Epithelial cell of esophagus (primary cell): ENCODE measurements around the gene HECA.
A peak's percentile ranks its signal among the peaks of the same experiment; 100 is the strongest.

ENCODE experiments used
- DNase-seq: peaks from one replicate; pipeline ENCODE4 v3.0.0; 2010; ENCODE audit warnings: low read depth
- H3K4me3 ChIP-seq: 2 replicates; pipeline ENCODE4 v1.5.1; 2011; ENCODE audit warnings: mild to moderate bottlenecking, low read length, control low read depth
- CTCF ChIP-seq: IDR thresholded peaks from 2 replicates; pipeline ENCODE4 v1.5.1; 2011; ENCODE audit warnings: low read depth, mild to moderate bottlenecking, low read length, control low read depth, inconsistent platforms; ENCODE audit not compliant: insufficient read depth; ENCODE audit errors: missing control alignments

Gene HECA

GRCh38 chr6:139184047-139184446, 49.2 kb downstream of the HECA start:
- H3K4me3 ChIP-seq = no peak overlapping the region
- no peak for DNase-seq
- TF ChIP-seq CTCF = no peak

- TF ChIP-seq CTCF = no peak
- no peak for DNase-seq
- H3K4me3 ChIP-seq = no peak overlapping the region
Observed at GRCh38 chr6:139184459-139184858, 49.6 kb downstream of the HECA start.

- peak; percentile 41 for DNase-seq
- TF ChIP-seq CTCF = no peak
Observed at GRCh38 chr6:139186242-139186641, 51.4 kb downstream of the HECA start.

GRCh38 chr6:139186692-139187091, 51.8 kb downstream of the HECA start:
- no peak for TF ChIP-seq CTCF
- H3K4me3 ChIP-seq = no peak overlapping the region
- DNase-seq = no peak

More at GRCh38 chr6:139186242-139186641, 51.4 kb downstream of the HECA start:
- no peak overlapping the region for H3K4me3 ChIP-seq

GRCh38 chr6:139187489-139187888, 52.6 kb downstream of the HECA start:
- no peak for DNase-seq
- no peak overlapping the region for H3K4me3 ChIP-seq
- TF ChIP-seq CTCF = no peak

- H3K4me3 ChIP-seq = no peak overlapping the region
- DNase-seq = no peak
- TF ChIP-seq CTCF = no peak
Observed at GRCh38 chr6:139189665-139190064, 54.8 kb downstream of the HECA start.

GRCh38 chr6:139194740-139195139, 59.9 kb downstream of the HECA start:
- peak; percentile 87 for DNase-seq
- no peak for TF ChIP-seq CTCF
- H3K4me3 ChIP-seq = no peak overlapping the region
